ENCODE measurements around the gene SCGB1A1. TPM values are rescaled to one million over a fixed set of nuclear protein-coding genes. Genes with fewer than 3 reads are reported as not detected.

Gene SCGB1A1
- total RNA-seq = not detected

GRCh38 chr11:62418733-62419132 lies at the start of gene SCGB1A1:
Gene SCGB1A1, plus strand, starts transcription at chr11:62419033. Its CDS starts 63 bp downstream, at chr11:62419096.
- Histone ChIP-seq H3K36me3 (no peaks in the 10 kb centered on the region), H3K27me3 (no peaks in the 10 kb centered on the region), H3K4me3 (no peak within 1 kb of the TSS), H3K4me1 (peaks cover 24% of the 10 kb centered on the region), H3K9me3 (no peaks in the 10 kb centered on the region), H3K27ac (peak within 1 kb of the TSS; percentile 86)
- DNase-seq (ENCODE audit: extremely low spot score in 2 of 2) = no peak
- TF ChIP-seq, protein P1, sequence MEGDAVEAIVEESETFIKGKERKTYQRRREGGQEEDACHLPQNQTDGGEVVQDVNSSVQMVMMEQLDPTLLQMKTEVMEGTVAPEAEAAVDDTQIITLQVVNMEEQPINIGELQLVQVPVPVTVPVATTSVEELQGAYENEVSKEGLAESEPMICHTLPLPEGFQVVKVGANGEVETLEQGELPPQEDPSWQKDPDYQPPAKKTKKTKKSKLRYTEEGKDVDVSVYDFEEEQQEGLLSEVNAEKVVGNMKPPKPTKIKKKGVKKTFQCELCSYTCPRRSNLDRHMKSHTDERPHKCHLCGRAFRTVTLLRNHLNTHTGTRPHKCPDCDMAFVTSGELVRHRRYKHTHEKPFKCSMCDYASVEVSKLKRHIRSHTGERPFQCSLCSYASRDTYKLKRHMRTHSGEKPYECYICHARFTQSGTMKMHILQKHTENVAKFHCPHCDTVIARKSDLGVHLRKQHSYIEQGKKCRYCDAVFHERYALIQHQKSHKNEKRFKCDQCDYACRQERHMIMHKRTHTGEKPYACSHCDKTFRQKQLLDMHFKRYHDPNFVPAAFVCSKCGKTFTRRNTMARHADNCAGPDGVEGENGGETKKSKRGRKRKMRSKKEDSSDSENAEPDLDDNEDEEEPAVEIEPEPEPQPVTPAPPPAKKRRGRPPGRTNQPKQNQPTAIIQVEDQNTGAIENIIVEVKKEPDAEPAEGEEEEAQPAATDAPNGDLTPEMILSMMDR (IDR thresholded peaks at IDR 0.05) = no peak
- TF ChIP-seq POLR2A (IDR thresholded peaks at IDR 0.05) (no peak), POLR2AphosphoS5 (IDR thresholded peaks at IDR 0.05; ENCODE audit: insufficient read depth in 1 of 2, low read depth in 1 of 2) (no peak)
- intact Hi-C loops (cut with DNase I) = no loop called here

GRCh38 chr11:62370743-62371440 lies 47.9 kb upstream of the SCGB1A1 start:
- Histone ChIP-seq H3K27me3 (no peaks in the 10 kb centered on the region), H3K9me3 (no peaks in the 10 kb centered on the region), H3K4me3 (no peak overlapping the region), H3K36me3 (no peaks in the 10 kb centered on the region), H3K4me1 (no peaks in the 10 kb centered on the region), H3K27ac (no peak overlapping the region)
- TF ChIP-seq POLR2AphosphoS5 (IDR thresholded peaks at IDR 0.05; ENCODE audit: insufficient read depth in 1 of 2, low read depth in 1 of 2) (no peak), POLR2A (IDR thresholded peaks at IDR 0.05) (no peak)
- TF ChIP-seq, protein P1 (IDR thresholded peaks at IDR 0.05) = no peak
- DNase-seq (ENCODE audit: extremely low spot score in 2 of 2) = no peak
- intact Hi-C loops (cut with DNase I) = no loop called here

DNA sequence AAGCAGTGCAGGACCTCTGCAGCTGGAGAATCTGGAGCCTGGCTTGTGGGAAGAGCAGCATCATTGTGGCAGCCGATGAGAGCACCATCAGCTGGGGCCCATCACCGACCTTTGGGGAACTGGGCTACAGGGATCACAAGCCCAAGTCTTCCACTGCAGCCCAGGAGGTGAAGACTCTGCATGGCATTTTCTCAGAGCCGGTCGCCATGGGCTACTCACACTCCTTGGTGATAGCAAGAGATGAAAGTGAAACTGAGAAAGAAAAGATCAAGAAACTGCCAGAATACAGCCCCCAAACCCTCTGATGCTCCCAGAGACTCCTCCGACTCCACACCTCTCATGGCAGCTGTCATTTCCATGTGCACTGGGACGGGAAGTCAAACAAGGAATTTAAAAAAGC lies 46.0 kb upstream of the SCGB1A1 start:
- Histone ChIP-seq H3K4me3 (no peak overlapping the region), H3K27me3 (no peaks in the 10 kb centered on the region), H3K27ac (no peak overlapping the region), H3K36me3 (no peaks in the 10 kb centered on the region), H3K4me1 (no peaks in the 10 kb centered on the region), H3K9me3 (no peaks in the 10 kb centered on the region)
- TF ChIP-seq POLR2AphosphoS5 (IDR thresholded peaks at IDR 0.05; ENCODE audit: insufficient read depth in 1 of 2, low read depth in 1 of 2) = no peak
- TF ChIP-seq, protein P1 (IDR thresholded peaks at IDR 0.05) = no peak
- no peak for TF ChIP-seq POLR2A (IDR thresholded peaks at IDR 0.05)
- intact Hi-C loops (cut with DNase I) = no loop called here
- no peak for DNase-seq (ENCODE audit: extremely low spot score in 2 of 2)

- Histone ChIP-seq H3K4me3 (no peak overlapping the region), H3K4me1 (no peaks in the 10 kb centered on the region), H3K27me3 (no peaks in the 10 kb centered on the region), H3K36me3 (no peaks in the 10 kb centered on the region), H3K9me3 (no peaks in the 10 kb centered on the region), H3K27ac (no peak overlapping the region)
- TF ChIP-seq, protein P1 (IDR thresholded peaks at IDR 0.05) = no peak
- TF ChIP-seq POLR2A (IDR thresholded peaks at IDR 0.05) = no peak
- TF ChIP-seq POLR2AphosphoS5 (IDR thresholded peaks at IDR 0.05; ENCODE audit: insufficient read depth in 1 of 2, low read depth in 1 of 2) = no peak
- intact Hi-C loops (cut with DNase I) = no loop called here
- DNase-seq (ENCODE audit: extremely low spot score in 2 of 2) = no peak
Observed at GRCh38 chr11:62373464-62374119, 45.2 kb upstream of the SCGB1A1 start.

- intact Hi-C loops (cut with DNase I) = no loop called here
- no peak overlapping the region for H3K27ac ChIP-seq
- H3K27me3 ChIP-seq = no peaks in the 10 kb centered on the region
- no peak for DNase-seq (ENCODE audit: extremely low spot score in 2 of 2)
- no peaks in the 10 kb centered on the region for H3K36me3 ChIP-seq
- no peaks in the 10 kb centered on the region for H3K4me1 ChIP-seq
- H3K9me3 ChIP-seq = no peaks in the 10 kb centered on the region
- TF ChIP-seq, protein P1 (IDR thresholded peaks at IDR 0.05) = no peak
- TF ChIP-seq POLR2AphosphoS5 (IDR thresholded peaks at IDR 0.05; ENCODE audit: insufficient read depth in 1 of 2, low read depth in 1 of 2) = no peak
- no peak for TF ChIP-seq POLR2A (IDR thresholded peaks at IDR 0.05)
- H3K4me3 ChIP-seq = no peak overlapping the region
Observed at GRCh38 chr11:62374801-62375200, 44.0 kb upstream of the SCGB1A1 start.

All from vagina (tissue), 2 donors.